ENCODE results near the gene SEC24C.

DNA sequence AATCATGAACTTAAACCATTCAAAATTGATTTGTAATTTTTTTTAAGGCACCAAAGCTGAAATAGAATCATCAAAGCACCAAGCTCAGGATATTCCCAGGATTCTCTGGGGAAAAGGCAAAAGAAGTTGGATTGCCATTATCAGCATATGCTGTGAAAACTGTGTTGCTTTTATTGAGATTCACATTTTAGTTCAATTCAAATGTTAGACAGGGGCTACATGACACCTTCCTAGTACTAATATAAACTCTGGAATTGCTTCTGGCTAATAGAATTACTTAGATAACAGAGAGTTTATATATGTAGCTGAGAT is 71.5 kb downstream of the SEC24C start:
- TF ChIP-seq, protein P1, sequence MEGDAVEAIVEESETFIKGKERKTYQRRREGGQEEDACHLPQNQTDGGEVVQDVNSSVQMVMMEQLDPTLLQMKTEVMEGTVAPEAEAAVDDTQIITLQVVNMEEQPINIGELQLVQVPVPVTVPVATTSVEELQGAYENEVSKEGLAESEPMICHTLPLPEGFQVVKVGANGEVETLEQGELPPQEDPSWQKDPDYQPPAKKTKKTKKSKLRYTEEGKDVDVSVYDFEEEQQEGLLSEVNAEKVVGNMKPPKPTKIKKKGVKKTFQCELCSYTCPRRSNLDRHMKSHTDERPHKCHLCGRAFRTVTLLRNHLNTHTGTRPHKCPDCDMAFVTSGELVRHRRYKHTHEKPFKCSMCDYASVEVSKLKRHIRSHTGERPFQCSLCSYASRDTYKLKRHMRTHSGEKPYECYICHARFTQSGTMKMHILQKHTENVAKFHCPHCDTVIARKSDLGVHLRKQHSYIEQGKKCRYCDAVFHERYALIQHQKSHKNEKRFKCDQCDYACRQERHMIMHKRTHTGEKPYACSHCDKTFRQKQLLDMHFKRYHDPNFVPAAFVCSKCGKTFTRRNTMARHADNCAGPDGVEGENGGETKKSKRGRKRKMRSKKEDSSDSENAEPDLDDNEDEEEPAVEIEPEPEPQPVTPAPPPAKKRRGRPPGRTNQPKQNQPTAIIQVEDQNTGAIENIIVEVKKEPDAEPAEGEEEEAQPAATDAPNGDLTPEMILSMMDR (conservative IDR thresholded peaks at IDR 0.05; ENCODE audit: low read depth, low read length), result no peak
- no peak for TF ChIP-seq POLR2A (IDR thresholded peaks at IDR 0.05; ENCODE audit: low read depth, low read length)

Measured in IMR-90 (cell line).